ENCODE measurements around the gene CHCT1.

DNA sequence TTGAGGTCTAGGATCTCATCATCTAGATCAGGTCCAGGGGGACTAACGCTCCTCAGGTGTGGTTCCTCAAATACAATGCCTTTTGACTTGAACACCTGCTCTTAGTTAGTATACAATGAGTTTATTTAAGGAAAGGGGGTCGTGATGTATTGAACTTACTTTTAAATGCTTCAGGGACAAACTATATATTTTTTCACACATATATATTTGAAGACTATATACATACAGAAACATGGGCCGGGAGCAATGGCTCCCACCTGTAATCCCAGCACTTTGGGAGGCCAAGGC lies 18.8 kb upstream of the CHCT1 start:
- TF ChIP-seq POLR2A (IDR thresholded peaks at IDR 0.05) = no peak
- TF ChIP-seq, protein P1, sequence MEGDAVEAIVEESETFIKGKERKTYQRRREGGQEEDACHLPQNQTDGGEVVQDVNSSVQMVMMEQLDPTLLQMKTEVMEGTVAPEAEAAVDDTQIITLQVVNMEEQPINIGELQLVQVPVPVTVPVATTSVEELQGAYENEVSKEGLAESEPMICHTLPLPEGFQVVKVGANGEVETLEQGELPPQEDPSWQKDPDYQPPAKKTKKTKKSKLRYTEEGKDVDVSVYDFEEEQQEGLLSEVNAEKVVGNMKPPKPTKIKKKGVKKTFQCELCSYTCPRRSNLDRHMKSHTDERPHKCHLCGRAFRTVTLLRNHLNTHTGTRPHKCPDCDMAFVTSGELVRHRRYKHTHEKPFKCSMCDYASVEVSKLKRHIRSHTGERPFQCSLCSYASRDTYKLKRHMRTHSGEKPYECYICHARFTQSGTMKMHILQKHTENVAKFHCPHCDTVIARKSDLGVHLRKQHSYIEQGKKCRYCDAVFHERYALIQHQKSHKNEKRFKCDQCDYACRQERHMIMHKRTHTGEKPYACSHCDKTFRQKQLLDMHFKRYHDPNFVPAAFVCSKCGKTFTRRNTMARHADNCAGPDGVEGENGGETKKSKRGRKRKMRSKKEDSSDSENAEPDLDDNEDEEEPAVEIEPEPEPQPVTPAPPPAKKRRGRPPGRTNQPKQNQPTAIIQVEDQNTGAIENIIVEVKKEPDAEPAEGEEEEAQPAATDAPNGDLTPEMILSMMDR (IDR thresholded peaks at IDR 0.05) = no peak
